Karpas-422 (cell line): ENCODE results near the gene EIF5A. TPM values are rescaled to one million over a fixed set of nuclear protein-coding genes. Genes with fewer than 3 reads are reported as not detected.
A peak's percentile ranks its signal among the peaks of the same experiment; 100 is the strongest.
"Not testable (repeated sequence)": the region's sequence is repeated elsewhere in the genome, so short reads cannot be mapped to it uniquely, and the experiment has no call there.

Source experiments
- DNase-seq: peaks from one replicate; pipeline ENCODE4 v3.0.0-alpha.2; 2015
- H2AFZ ChIP-seq: fragments of 200-600 bp; sonication (generic); 2 replicates; pipeline ENCODE4 v1.6.1; 2014; ENCODE audit warnings: antibody characterized with exemption, low read length, mixed read lengths
- H3K27ac ChIP-seq: fragments of 200-600 bp; sonication (generic); 2 replicates; pipeline ENCODE4 v1.5.1; 2014; ENCODE audit warnings: mild to moderate bottlenecking, low read length, moderate library complexity
- H3K27me3 ChIP-seq: fragments of 200-600 bp; sonication (generic); 2 replicates; pipeline ENCODE4 v1.6.1; 2014; ENCODE audit warnings: low read length, mixed read lengths
- H3K36me3 ChIP-seq: fragments of 200-600 bp; sonication (generic); 2 replicates; pipeline ENCODE4 v1.6.1; 2014; ENCODE audit warnings: low read length, mixed read lengths; ENCODE audit not compliant: insufficient read depth
- H3K4me1 ChIP-seq: fragments of 200-600 bp; sonication (generic); 2 replicates; pipeline ENCODE4 v1.6.1; 2014; ENCODE audit warnings: mild to moderate bottlenecking, low read length, mixed read lengths
- H3K4me2 ChIP-seq: fragments of 200-600 bp; sonication (generic); 2 replicates; pipeline ENCODE4 v1.6.1; 2014; ENCODE audit warnings: low read length, low read depth, mild to moderate bottlenecking; ENCODE audit not compliant: poor library complexity, severe bottlenecking
- H3K4me3 ChIP-seq: fragments of 200-600 bp; sonication (generic); 2 replicates; pipeline ENCODE4 v1.5.1; 2014; ENCODE audit warnings: mild to moderate bottlenecking, antibody characterized with exemption, low read length, mixed read lengths
- H3K79me2 ChIP-seq: fragments of 200-600 bp; sonication (generic); 2 replicates; pipeline ENCODE4 v1.6.1; 2014; ENCODE audit warnings: mild to moderate bottlenecking, low read length, mixed read lengths
- H3K9ac ChIP-seq: fragments of 200-600 bp; sonication (generic); 2 replicates; pipeline ENCODE4 v1.6.0; 2014; ENCODE audit warnings: low read length
- H3K9me2 ChIP-seq: fragments of 200-600 bp; sonication (generic), shearing (Covaris generic); replicated peaks from 2 replicates; pipeline ENCODE4 v1.6.0; 2014; ENCODE audit warnings: mild to moderate bottlenecking, low read length, moderate library complexity; ENCODE audit not compliant: insufficient read depth
- H3K9me3 ChIP-seq: fragments of 300-700, 200-600 bp; sonication (generic); 2 replicates; pipeline ENCODE4 v1.6.1; 2014; ENCODE audit warnings: low read length, mixed read lengths
- H4K20me1 ChIP-seq: fragments of 200-600 bp; sonication (generic); 2 replicates; pipeline ENCODE4 v1.6.1; 2014; ENCODE audit warnings: mild to moderate bottlenecking, antibody characterized with exemption, low read length, low read depth; ENCODE audit not compliant: insufficient read depth
- total RNA-seq: library from RNA; depleted of rRNA; stranded (reverse); fragments of >200 nt; shearing (Covaris generic); gene quantifications from 2 replicates; pipeline ENCODE4 v1.2.3, GENCODE V29; 2014; ENCODE audit warnings: low replicate concordance

EIF5A gene
- total RNA-seq, 1 experiment from 2014 or later: 231 TPM

GRCh38 chr17:7329374-7329996 lies 22.1 kb downstream of the EIF5A start:
- Histone ChIP-seq H3K4me1 (peaks cover 23% of the 10 kb centered on the region), H2AFZ (peak overlapping the region; percentile 78), H3K27me3 (no peaks in the 10 kb centered on the region), H3K27ac (peak overlapping the region; percentile 75), H3K4me2 (peak overlapping the region; percentile 99), H3K9me3 (no peaks in the 10 kb centered on the region), H3K9me2 (no peaks in the 10 kb centered on the region), H3K36me3 (no peaks in the 10 kb centered on the region; the same call in 1 of the 2 replicates), H3K9ac (peak overlapping the region; percentile 94), H4K20me1 (no peaks in the 10 kb centered on the region), H3K4me3 (peak overlapping the region; percentile 99), H3K79me2 (peaks cover 24% of the 10 kb centered on the region)
- peak; percentile 100 for DNase-seq

- H3K79me2 ChIP-seq: peaks cover 24% of the 10 kb centered on the region
- peak overlapping the region; percentile 94 for H3K9ac ChIP-seq
- H4K20me1 ChIP-seq: no peaks in the 10 kb centered on the region
- peaks cover 23% of the 10 kb centered on the region for H3K4me1 ChIP-seq
- H3K36me3 ChIP-seq: no peaks in the 10 kb centered on the region
- H3K9me2 ChIP-seq: no peaks in the 10 kb centered on the region
- H3K4me3 ChIP-seq: peak overlapping the region; percentile 99
- peak overlapping the region; percentile 75 for H3K27ac ChIP-seq
- H3K9me3 ChIP-seq: no peaks in the 10 kb centered on the region
- H3K4me2 ChIP-seq: peak overlapping the region; percentile 99
- H3K27me3 ChIP-seq: no peaks in the 10 kb centered on the region
- peak; percentile 94 for DNase-seq
- H2AFZ ChIP-seq: peak overlapping the region; percentile 78
Observed at GRCh38 chr17:7329997-7330637, 22.7 kb downstream of the EIF5A start.

GRCh38 chr17:7330638-7331015 lies 23.2 kb downstream of the EIF5A start:
- Histone ChIP-seq H3K4me2 (peak overlapping the region; percentile 99), H3K9ac (peak overlapping the region; percentile 94), H3K4me3 (peak overlapping the region; percentile 99), H3K4me1 (peaks cover 28% of the 10 kb centered on the region), H3K9me3 (no peaks in the 10 kb centered on the region), H3K27me3 (no peaks in the 10 kb centered on the region), H4K20me1 (no peaks in the 10 kb centered on the region), H2AFZ (peak overlapping the region; percentile 78; the same call in 1 of the 2 replicates), H3K27ac (no peak overlapping the region), H3K79me2 (peaks cover 24% of the 10 kb centered on the region), H3K36me3 (no peaks in the 10 kb centered on the region), H3K9me2 (no peaks in the 10 kb centered on the region)
- no peak for DNase-seq

- H3K4me3 ChIP-seq: no peak overlapping the region
Observed at GRCh38 chr17:7332111-7332510, 24.7 kb downstream of the EIF5A start.

GRCh38 chr17:7332600-7333069 lies 25.2 kb downstream of the EIF5A start:
- H3K27ac ChIP-seq, H3K4me2 ChIP-seq, H4K20me1 ChIP-seq, H3K4me3 ChIP-seq, H3K9me2 ChIP-seq, H3K9ac ChIP-seq, H2AFZ ChIP-seq, H3K27me3 ChIP-seq, DNase-seq, H3K36me3 ChIP-seq, H3K9me3 ChIP-seq: not testable (repeated sequence)
- Histone ChIP-seq H3K4me1 (peaks cover 44% of the 10 kb centered on the region), H3K79me2 (peaks cover 25% of the 10 kb centered on the region)

More at GRCh38 chr17:7332111-7332510, 24.7 kb downstream of the EIF5A start:
- Histone ChIP-seq H3K27ac (no peak overlapping the region), H3K4me1 (peaks cover 43% of the 10 kb centered on the region), H3K36me3 (no peaks in the 10 kb centered on the region), H3K9ac (no peak overlapping the region), H3K79me2 (peaks cover 27% of the 10 kb centered on the region), H2AFZ (no peak overlapping the region), H3K9me3 (no peaks in the 10 kb centered on the region), H3K9me2 (no peaks in the 10 kb centered on the region), H3K27me3 (no peaks in the 10 kb centered on the region), H4K20me1 (no peaks in the 10 kb centered on the region), H3K4me2 (no peak overlapping the region)
- DNase-seq: no peak

- H3K4me2 ChIP-seq: no peak overlapping the region
- no peak for DNase-seq
- H3K9me3 ChIP-seq: no peaks in the 10 kb centered on the region
- no peaks in the 10 kb centered on the region for H3K36me3 ChIP-seq
- H3K27ac ChIP-seq: no peak overlapping the region
- H3K9ac ChIP-seq: peak overlapping the region; percentile 79; the same call in 1 of the 2 replicates
- peaks cover 35% of the 10 kb centered on the region for H3K4me1 ChIP-seq
- no peak overlapping the region; the same call in 1 of the 2 replicates for H2AFZ ChIP-seq
- H3K27me3 ChIP-seq: no peaks in the 10 kb centered on the region
- H3K79me2 ChIP-seq: peaks cover 14% of the 10 kb centered on the region
- H4K20me1 ChIP-seq: no peaks in the 10 kb centered on the region
- no peak overlapping the region for H3K4me3 ChIP-seq
- H3K9me2 ChIP-seq: no peaks in the 10 kb centered on the region
Observed at GRCh38 chr17:7334938-7335538, 27.6 kb downstream of the EIF5A start.

GRCh38 chr17:7335765-7336164 lies 28.3 kb downstream of the EIF5A start:
- Histone ChIP-seq H3K4me3 (peak overlapping the region; percentile 79), H3K4me2 (peak overlapping the region; percentile 81), H3K4me1 (peaks cover 29% of the 10 kb centered on the region), H3K9ac (peak overlapping the region; percentile 79), H3K79me2 (peaks cover 14% of the 10 kb centered on the region)
- H3K9me2 ChIP-seq, H3K9me3 ChIP-seq, H2AFZ ChIP-seq, H3K27me3 ChIP-seq, H3K27ac ChIP-seq, H4K20me1 ChIP-seq, DNase-seq, H3K36me3 ChIP-seq: not testable (repeated sequence)
